MCF 10A (cell line): Measurements from ENCODE around the gene PARD3B. TPM values are rescaled to one million over a fixed set of nuclear protein-coding genes. Genes with fewer than 3 reads are reported as not detected.

Experiments used
- BruUV-seq: library from RNA; stranded (reverse); fragments of 400-500 nt; replicated peaks from 2 replicates; lab custom pipeline; 2021; lab: Mats Ljungman, UMichigan
- CTCF ChIA-PET: fragments of 300-600 bp; sonication (Branson Sonifier 250); formaldehyde crosslinking; extraction: SDS; loops from one replicate; lab custom pipeline; 2021; ENCODE audit warnings: antibody characterized with exemption, inconsistent platforms; lab: Yijun Ruan, JAX
- POLR2A ChIA-PET: fragments of 300-600, 350-650 bp; sonication (Branson Sonifier 250); formaldehyde crosslinking; extraction: SDS; loops from one replicate; lab custom pipeline; 2020; ENCODE audit warnings: antibody characterized with exemption, inconsistent platforms; lab: Yijun Ruan, JAX
- DNase-seq: peaks from one replicate; pipeline ENCODE4 v3.0.0-alpha.2; 2018; ENCODE audit not compliant: unreplicated experiment
- H3K27ac Mint-ChIP-seq: one replicate; pipeline ENCODE4 v1.8.0; 2022; ENCODE audit warnings: mild to moderate bottlenecking, low read depth, mixed read lengths; ENCODE audit not compliant: unreplicated experiment
- H3K27me3 Mint-ChIP-seq: one replicate; pipeline ENCODE4 v1.8.0; 2022; ENCODE audit warnings: mixed read lengths; ENCODE audit not compliant: insufficient read depth, unreplicated experiment
- H3K36me3 Mint-ChIP-seq: one replicate; pipeline ENCODE4 v1.8.0; 2022; ENCODE audit warnings: mild to moderate bottlenecking, moderate library complexity, mixed read lengths; ENCODE audit not compliant: insufficient read depth, unreplicated experiment
- H3K4me1 Mint-ChIP-seq: one replicate; pipeline ENCODE4 v1.8.0; 2022; ENCODE audit warnings: mixed read lengths; ENCODE audit not compliant: insufficient read depth, unreplicated experiment
- H3K4me3 Mint-ChIP-seq: one replicate; pipeline ENCODE4 v1.8.0; 2022; ENCODE audit warnings: mild to moderate bottlenecking, moderate library complexity, mixed read lengths; ENCODE audit not compliant: unreplicated experiment
- H3K9me3 Mint-ChIP-seq: one replicate; pipeline ENCODE4 v1.8.0; 2022; ENCODE audit warnings: mixed read lengths; ENCODE audit not compliant: unreplicated experiment
- CTCF ChIP-seq: fragments of 200-600 bp; IDR thresholded peaks from one replicate; pipeline ENCODE4 v1.8.0; 2022; ENCODE audit warnings: antibody characterized with exemption, mild to moderate bottlenecking; ENCODE audit not compliant: unreplicated experiment
- intact Hi-C: fragments of 100-400 bp; cut with micrococcal nuclease; formaldehyde crosslinking; loops from 2 replicates; pipeline ENCODE4 v1.14.1; 2022
- total RNA-seq: library from RNA; stranded (reverse); gene quantifications from 2 replicates; pipeline ENCODE4 v1.2.3, GENCODE V29; 2022

Gene PARD3B
- total RNA-seq, 1 experiment from 2014 or later, result 11.6 TPM

DNA sequence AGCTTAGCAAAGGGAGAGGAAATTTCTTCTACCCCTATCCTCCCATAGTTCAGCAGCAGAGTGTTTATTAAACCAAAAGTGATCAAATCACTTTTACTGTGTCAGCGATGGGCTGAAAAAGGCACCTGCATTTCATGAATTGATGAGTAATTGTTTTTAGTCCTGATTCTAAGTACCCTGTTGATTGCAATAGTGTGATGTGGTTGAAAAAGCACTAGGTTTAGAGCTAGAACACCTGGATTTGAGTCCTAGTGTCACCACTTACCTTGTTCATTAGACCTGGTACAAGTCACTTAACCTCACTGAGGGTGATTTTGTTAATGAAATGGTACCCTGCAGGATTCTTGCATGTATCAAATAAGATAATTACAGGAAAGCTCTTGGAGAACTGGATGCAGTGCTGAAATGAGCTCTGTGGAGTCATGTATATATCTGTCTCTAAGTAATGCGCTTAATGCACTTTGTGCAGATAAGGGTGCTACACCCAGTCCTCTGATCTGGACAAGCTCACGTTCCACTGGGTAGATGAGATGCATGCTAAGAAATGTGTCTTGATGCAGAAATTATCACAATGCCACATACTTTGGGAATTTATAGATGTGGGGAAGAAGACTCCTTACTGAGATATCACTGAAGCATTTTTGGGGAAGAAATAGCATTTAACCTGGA, 289.6 kb downstream of the PARD3B start:
- no peaks in the 10 kb centered on the region for H3K27me3 Mint-ChIP-seq
- DNase-seq, result no peak
- no peak for TF ChIP-seq CTCF
- no peak overlapping the region for H3K27ac Mint-ChIP-seq
- no peaks in the 10 kb centered on the region for H3K4me1 Mint-ChIP-seq
- no peak overlapping the region for H3K4me3 Mint-ChIP-seq
- H3K9me3 Mint-ChIP-seq, result no peaks in the 10 kb centered on the region
- ChIA-PET POLR2A (interaction anchor here (0.6 kb wide), 1 partner anchor 624 kb away, joined by 3 read pairs; no protein-coding TSS in a partner anchor), CTCF (interaction anchor here (0.8 kb wide), 1 partner anchor 16 kb away, joined by 3 read pairs; no protein-coding TSS in a partner anchor)
- intact Hi-C loops, result no loop called here
- H3K36me3 Mint-ChIP-seq, result no peaks in the 10 kb centered on the region
- BruUV-seq, result no TSS peak

DNA sequence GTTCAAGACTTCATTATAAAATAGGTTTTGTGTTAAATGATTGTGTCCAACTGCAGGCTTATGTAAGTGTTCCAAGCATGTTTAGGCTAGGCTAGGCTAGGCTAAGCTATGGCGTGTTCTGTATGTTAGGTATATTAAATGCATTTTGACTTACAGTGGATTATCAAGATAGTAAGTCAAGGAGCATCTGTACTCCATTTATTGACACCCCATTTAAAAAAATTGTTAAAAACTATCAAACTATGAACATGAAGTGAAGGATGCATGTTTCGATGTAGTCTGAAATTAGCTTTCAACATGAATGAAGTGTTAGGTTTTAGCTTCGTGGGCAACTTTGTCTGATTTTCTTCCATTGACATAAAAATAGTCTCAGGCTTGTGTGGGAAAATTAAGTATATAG, 290.5 kb downstream of the PARD3B start:
- H3K4me1 Mint-ChIP-seq, result no peaks in the 10 kb centered on the region
- ChIA-PET CTCF (no interaction called here), POLR2A (no interaction called here)
- H3K27ac Mint-ChIP-seq, result no peak overlapping the region
- no peaks in the 10 kb centered on the region for H3K36me3 Mint-ChIP-seq
- intact Hi-C loops, result no loop called here
- no peaks in the 10 kb centered on the region for H3K27me3 Mint-ChIP-seq
- no peak for DNase-seq
- no TSS peak for BruUV-seq
- TF ChIP-seq CTCF, result no peak
- no peak overlapping the region for H3K4me3 Mint-ChIP-seq
- no peaks in the 10 kb centered on the region for H3K9me3 Mint-ChIP-seq

- Mint-ChIP-seq H3K4me1 (peaks cover 19% of the 10 kb centered on the region), H3K9me3 (no peaks in the 10 kb centered on the region), H3K36me3 (no peaks in the 10 kb centered on the region), H3K27ac (no peak overlapping the region), H3K27me3 (no peaks in the 10 kb centered on the region), H3K4me3 (no peak overlapping the region)
- TF ChIP-seq CTCF, result no peak
- CTCF ChIA-PET, result interaction anchor here (0.7 to 1.2 kb wide), 2 partner anchors 16 to 1017 kb away, joined by 4 to 7 read pairs; no protein-coding TSS in a partner anchor
- intact Hi-C loops, result loop anchor here (10.0 kb wide), 1 partner anchor 146 kb away; no protein-coding TSS in a partner anchor
- DNase-seq, result no peak
- BruUV-seq, result no TSS peak
- POLR2A ChIA-PET, result interaction anchor here (0.6 kb wide), 1 partner anchor 788 kb away, joined by 3 read pairs; no protein-coding TSS in a partner anchor
These were observed 295.2 kb downstream of the PARD3B start for GRCh38 chr2:204840504-204840903.

DNA sequence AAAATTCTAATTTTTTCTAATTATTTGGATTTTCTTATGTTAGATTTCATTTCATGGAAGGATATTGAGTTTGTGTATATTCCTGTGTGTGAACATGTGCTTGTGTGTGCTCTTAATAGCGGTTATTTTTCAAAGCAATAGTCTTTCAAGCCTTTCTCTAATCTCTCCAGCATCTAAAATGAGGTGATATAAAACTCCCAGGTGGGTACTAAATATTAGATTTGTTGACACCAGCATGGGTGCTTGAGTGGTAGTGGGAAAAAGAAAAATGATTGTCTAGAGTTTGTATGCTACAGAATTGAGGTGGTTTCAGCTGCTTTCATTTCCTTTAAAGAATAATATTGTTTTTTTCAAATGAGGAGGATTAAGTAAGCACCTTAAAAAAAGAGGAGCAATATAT, 296.8 kb downstream of the PARD3B start:
- H3K4me1 Mint-ChIP-seq, result peaks cover 19% of the 10 kb centered on the region
- peak overlapping the region; percentile 47 for H3K4me3 Mint-ChIP-seq
- BruUV-seq, result no TSS peak
- no peaks in the 10 kb centered on the region for H3K27me3 Mint-ChIP-seq
- no peaks in the 10 kb centered on the region for H3K36me3 Mint-ChIP-seq
- TF ChIP-seq CTCF, result no peak
- no peak for DNase-seq
- H3K9me3 Mint-ChIP-seq, result no peaks in the 10 kb centered on the region
- intact Hi-C loops, result loop anchor here (10.0 kb wide), 1 partner anchor 147 kb away; no protein-coding TSS in a partner anchor
- H3K27ac Mint-ChIP-seq, result peak overlapping the region; percentile 49
- ChIA-PET CTCF (interaction anchor here (0.6 to 0.7 kb wide), 2 partner anchors 16 to 822 kb away, joined by 3 read pairs; no protein-coding TSS in a partner anchor), POLR2A (interaction anchor here (1.2 kb wide), 1 partner anchor 10 kb away, joined by 3 read pairs; no protein-coding TSS in a partner anchor)
